Measurements from ENCODE around the gene PLXDC2.
"Not testable (repeated sequence)": the region's sequence is repeated elsewhere in the genome, so short reads cannot be mapped to it uniquely, and the experiment has no call there.

PLXDC2 gene

GRCh38 chr10:19993714-19994315 is 177.6 kb downstream of the PLXDC2 start:
- no peak for DNase-seq

GRCh38 chr10:19998482-19998881 is 182.2 kb downstream of the PLXDC2 start:
- no peak for TF ChIP-seq POLR2A (IDR thresholded peaks at IDR 0.05; ENCODE audit: low read length)
- TF ChIP-seq GATA1 (IDR thresholded peaks at IDR 0.05; ENCODE audit: low read depth, low read length) = no peak
- DNase-seq = no peak

More at GRCh38 chr10:19993714-19994315, 177.6 kb downstream of the PLXDC2 start:
- TF ChIP-seq POLR2A (IDR thresholded peaks at IDR 0.05; ENCODE audit: low read length) (no peak), GATA1 (IDR thresholded peaks at IDR 0.05; ENCODE audit: low read depth, low read length) (no peak)

GRCh38 chr10:19999431-19999830 is 183.2 kb downstream of the PLXDC2 start:
- no peak for DNase-seq
- TF ChIP-seq POLR2A (IDR thresholded peaks at IDR 0.05; ENCODE audit: low read length) = no peak
- no peak for TF ChIP-seq GATA1 (IDR thresholded peaks at IDR 0.05; ENCODE audit: low read depth, low read length)

- not testable (repeated sequence) for DNase-seq
Observed at GRCh38 chr10:20002026-20002425, 185.8 kb downstream of the PLXDC2 start.

DNA sequence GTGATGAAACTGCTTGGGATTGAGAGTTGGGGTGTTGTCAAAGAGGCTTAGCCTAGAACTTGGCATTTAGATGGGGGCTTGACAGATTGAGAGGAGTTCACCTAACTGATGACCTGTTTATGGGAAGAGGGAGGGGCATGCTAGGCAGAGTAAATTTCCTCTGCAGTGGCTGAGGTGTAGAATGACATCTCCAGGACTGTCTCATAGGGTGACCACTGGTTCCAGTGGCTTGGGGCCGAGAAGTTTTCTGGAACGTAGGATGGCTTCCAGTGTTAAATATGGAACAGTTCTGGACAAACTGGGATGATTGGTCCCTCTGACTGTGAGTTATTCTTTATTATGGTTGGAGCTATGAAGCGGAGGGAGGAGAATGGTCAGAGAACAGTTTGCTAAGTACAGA is 186.4 kb downstream of the PLXDC2 start:
- no peak for DNase-seq
- TF ChIP-seq POLR2A (IDR thresholded peaks at IDR 0.05; ENCODE audit: low read length) (no peak), GATA1 (IDR thresholded peaks at IDR 0.05; ENCODE audit: low read depth, low read length) (no peak)

DNA sequence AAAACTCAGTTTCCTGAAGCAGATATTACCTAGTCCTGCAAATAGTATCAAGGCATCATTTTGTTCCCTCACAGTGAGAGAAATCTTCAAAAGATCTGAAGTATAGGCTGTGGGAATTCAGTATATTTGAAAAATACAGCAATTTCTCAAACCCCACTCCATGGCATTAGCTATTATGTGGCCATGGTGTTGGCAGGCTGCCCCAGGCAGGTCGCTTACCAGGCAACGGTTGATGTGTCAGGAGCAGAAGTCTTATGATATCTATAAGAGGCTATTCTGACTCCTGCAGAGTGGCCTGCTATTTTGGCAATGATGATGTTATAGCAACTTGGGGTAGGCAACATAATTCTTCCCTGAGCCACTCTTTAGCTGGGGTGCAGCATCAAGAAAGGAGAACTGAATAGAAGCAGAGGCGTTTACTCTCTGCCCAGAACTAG is 187.9 kb downstream of the PLXDC2 start:
- DNase-seq = no peak
- no peak for TF ChIP-seq GATA1 (IDR thresholded peaks at IDR 0.05; ENCODE audit: low read depth, low read length)
- no peak for TF ChIP-seq POLR2A (IDR thresholded peaks at IDR 0.05; ENCODE audit: low read length)

- no peak for TF ChIP-seq POLR2A (IDR thresholded peaks at IDR 0.05; ENCODE audit: low read length)
- TF ChIP-seq GATA1 (IDR thresholded peaks at IDR 0.05; ENCODE audit: low read depth, low read length) = no peak
- DNase-seq = no peak
Observed at GRCh38 chr10:20005638-20006037, 189.4 kb downstream of the PLXDC2 start.

- TF ChIP-seq GATA1 (IDR thresholded peaks at IDR 0.05; ENCODE audit: low read depth, low read length) (no peak), POLR2A (IDR thresholded peaks at IDR 0.05; ENCODE audit: low read length) (no peak)
Observed at GRCh38 chr10:20006169-20006870, 190.1 kb downstream of the PLXDC2 start.

DNA sequence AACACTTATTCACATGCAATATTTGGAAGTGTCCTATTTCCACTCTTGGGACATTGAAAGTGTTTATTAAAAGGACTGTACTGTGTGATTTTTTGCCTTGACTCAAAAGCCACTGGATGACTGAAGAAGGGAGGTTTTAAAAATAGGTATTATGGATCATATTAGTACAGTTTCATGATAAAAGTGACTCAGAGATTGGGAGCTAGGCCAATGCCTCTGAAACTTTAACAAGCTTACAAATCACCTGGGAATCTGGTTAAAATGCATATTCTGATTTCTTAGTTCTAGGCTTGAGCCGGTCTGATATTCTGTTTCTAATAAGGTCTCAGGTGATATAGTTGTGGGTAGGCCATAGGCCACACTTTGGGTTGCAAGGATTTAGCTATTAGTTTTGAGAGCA is 191.2 kb downstream of the PLXDC2 start:
- TF ChIP-seq GATA1 (IDR thresholded peaks at IDR 0.05; ENCODE audit: low read depth, low read length) (no peak), POLR2A (IDR thresholded peaks at IDR 0.05; ENCODE audit: low read length) (no peak)
- DNase-seq = no peak

More at GRCh38 chr10:20006169-20006870, 190.1 kb downstream of the PLXDC2 start:
- DNase-seq = no peak

DNA sequence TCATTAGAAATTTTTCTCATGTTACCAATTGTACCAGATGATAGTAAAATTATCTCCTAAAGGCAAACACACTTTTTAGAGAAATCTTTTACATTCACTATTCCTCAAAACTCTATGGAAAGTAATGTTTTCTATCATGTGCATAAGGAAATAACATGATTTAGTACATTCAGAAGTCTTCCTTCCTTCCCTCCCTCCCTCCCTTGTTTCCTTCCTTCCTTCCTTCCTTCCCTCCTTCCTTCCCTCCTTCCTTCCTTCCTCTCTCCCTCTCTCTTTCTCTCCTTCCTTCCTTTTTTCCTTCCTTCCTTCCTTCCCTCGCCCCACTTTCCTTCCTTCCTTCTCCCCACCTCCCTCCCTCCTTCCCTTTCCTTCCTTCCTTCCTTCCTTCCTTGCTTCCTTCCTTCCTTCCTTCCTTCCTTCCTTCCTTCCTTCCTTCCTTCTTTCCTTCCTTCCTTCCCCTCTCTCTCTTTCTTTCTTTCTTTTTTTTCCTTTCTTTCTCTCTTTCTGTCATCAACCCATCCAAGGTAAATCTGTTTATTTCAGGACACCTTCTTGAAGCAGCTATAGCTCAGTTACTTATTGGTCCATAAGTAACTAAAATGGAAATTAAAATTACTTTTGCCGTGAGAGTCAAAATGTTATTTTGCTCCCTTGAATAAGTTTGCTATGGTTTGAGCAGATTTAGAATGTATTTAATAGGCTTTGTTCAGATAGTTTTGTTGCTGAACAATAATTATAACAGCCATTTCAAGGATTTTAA is 197.9 kb downstream of the PLXDC2 start:
- no peak for DNase-seq
- TF ChIP-seq POLR2A (IDR thresholded peaks at IDR 0.05; ENCODE audit: low read length) = no peak
- no peak for TF ChIP-seq GATA1 (IDR thresholded peaks at IDR 0.05; ENCODE audit: low read depth, low read length)

- no peak for TF ChIP-seq POLR2A (IDR thresholded peaks at IDR 0.05; ENCODE audit: low read length)
- no peak for TF ChIP-seq GATA1 (IDR thresholded peaks at IDR 0.05; ENCODE audit: low read depth, low read length)
Observed at GRCh38 chr10:20017961-20018360, 201.7 kb downstream of the PLXDC2 start.

GRCh38 chr10:20020677-20021076 is 204.4 kb downstream of the PLXDC2 start:
- DNase-seq = no peak

More at GRCh38 chr10:20017961-20018360, 201.7 kb downstream of the PLXDC2 start:
- no peak for DNase-seq

GRCh38 chr10:20029523-20029922 is 213.3 kb downstream of the PLXDC2 start:
- no peak for DNase-seq
- TF ChIP-seq POLR2A (IDR thresholded peaks at IDR 0.05; ENCODE audit: low read length) = no peak
- TF ChIP-seq GATA1 (IDR thresholded peaks at IDR 0.05; ENCODE audit: low read depth, low read length) = no peak

More at GRCh38 chr10:20020677-20021076, 204.4 kb downstream of the PLXDC2 start:
- no peak for TF ChIP-seq GATA1 (IDR thresholded peaks at IDR 0.05; ENCODE audit: low read depth, low read length)
- TF ChIP-seq POLR2A (IDR thresholded peaks at IDR 0.05; ENCODE audit: low read length) = no peak

- TF ChIP-seq POLR2A (IDR thresholded peaks at IDR 0.05; ENCODE audit: low read length) (no peak), GATA1 (IDR thresholded peaks at IDR 0.05; ENCODE audit: low read depth, low read length) (no peak)
- DNase-seq = no peak
Observed at GRCh38 chr10:20033476-20033875, 217.2 kb downstream of the PLXDC2 start.

Measured in erythroblast (primary cell).